NCI-H748 treated with DMSO at 0.1 percent for 48 hours (cell line): ENCODE measurements around the gene PPP2R5E.
"Not testable (repeated sequence)": the region's sequence is repeated elsewhere in the genome, so short reads cannot be mapped to it uniquely, and the experiment has no call there.

Experiments used
- DNase-seq: peaks from one replicate; lab custom pipeline; 2025; lab: John Stamatoyannopoulos, UW

PPP2R5E gene

GRCh38 chr14:63371613-63372012 is 171.6 kb downstream of the PPP2R5E start:
- DNase-seq = not testable (repeated sequence)

GRCh38 chr14:63371033-63371432 is 172.1 kb downstream of the PPP2R5E start:
- no peak for DNase-seq

GRCh38 chr14:63367742-63368364 is 175.3 kb downstream of the PPP2R5E start:
- no peak for DNase-seq

GRCh38 chr14:63362389-63362819 is 180.8 kb downstream of the PPP2R5E start:
- DNase-seq = peak; percentile 95

GRCh38 chr14:63361790-63362189 is 181.4 kb downstream of the PPP2R5E start:
- DNase-seq = peak; percentile 61

GRCh38 chr14:63357841-63358240 is 185.3 kb downstream of the PPP2R5E start:
- no peak for DNase-seq

GRCh38 chr14:63345826-63346225 is 197.4 kb downstream of the PPP2R5E start:
- peak; percentile 69 for DNase-seq

GRCh38 chr14:63344336-63344735 is 198.8 kb downstream of the PPP2R5E start:
- DNase-seq = no peak

- DNase-seq = no peak
Measured at GRCh38 chr14:63343878-63344277, 199.3 kb downstream of the PPP2R5E start.

- DNase-seq = peak; percentile 46
Measured at GRCh38 chr14:63342371-63342770, 200.8 kb downstream of the PPP2R5E start.

GRCh38 chr14:63328787-63329737 is 214.1 kb downstream of the PPP2R5E start:
- no peak for DNase-seq

- no peak for DNase-seq
Measured at GRCh38 chr14:63326840-63327239, 216.3 kb downstream of the PPP2R5E start.

- DNase-seq = no peak
Measured at GRCh38 chr14:63322897-63323573, 220.1 kb downstream of the PPP2R5E start.

GRCh38 chr14:63322472-63322871 is 220.7 kb downstream of the PPP2R5E start:
- no peak for DNase-seq
